H9 (cell line): ENCODE measurements around the gene ADRA2A. TPM values are rescaled to one million over a fixed set of nuclear protein-coding genes. Genes with fewer than 3 reads are reported as not detected.

ENCODE experiments used
- DNase-seq: peaks from one replicate; pipeline ENCODE4 v3.0.0-alpha.2; 2017
- H2AFZ ChIP-seq: one replicate; pipeline ENCODE4 v1.6.1; 2013; ENCODE audit warnings: mild to moderate bottlenecking, low read length, control low read depth, moderate library complexity
- H2AK5ac ChIP-seq: 2 replicates; pipeline ENCODE4 v1.6.1; 2013; ENCODE audit warnings: low read length, control low read depth, mixed read lengths; ENCODE audit not compliant: insufficient read length
- H2BK120ac ChIP-seq: one replicate; pipeline ENCODE4 v1.6.1; 2013; ENCODE audit warnings: low read depth, mild to moderate bottlenecking, low read length, control low read depth, inconsistent platforms; ENCODE audit not compliant: poor library complexity, severe bottlenecking
- H2BK12ac ChIP-seq: 2 replicates; pipeline ENCODE4 v1.6.1; 2013; ENCODE audit warnings: low read length, control low read depth, mixed read lengths, low read depth; ENCODE audit not compliant: insufficient read length
- H2BK15ac ChIP-seq: 2 replicates; pipeline ENCODE4 v1.6.1; 2013; ENCODE audit warnings: low read depth, low read length, control low read depth
- H2BK20ac ChIP-seq: one replicate; pipeline ENCODE4 v1.6.1; 2013; ENCODE audit warnings: low read depth, mild to moderate bottlenecking, low read length, control low read depth, inconsistent platforms; ENCODE audit not compliant: poor library complexity, severe bottlenecking
- H2BK5ac ChIP-seq: 2 replicates; pipeline ENCODE4 v1.6.1; 2013; ENCODE audit warnings: low read length, control low read depth, mixed read lengths; ENCODE audit not compliant: insufficient read length
- H3K14ac ChIP-seq: 2 replicates; pipeline ENCODE4 v1.6.1; 2013; ENCODE audit warnings: low read length, control low read depth; ENCODE audit not compliant: insufficient read depth
- H3K18ac ChIP-seq: 2 replicates; pipeline ENCODE4 v1.6.1; 2013; ENCODE audit warnings: low read depth, mild to moderate bottlenecking, mixed read lengths, low read length, control low read depth; ENCODE audit not compliant: insufficient read length
- H3K23ac ChIP-seq: 2 replicates; pipeline ENCODE4 v1.6.1; 2013; ENCODE audit warnings: low read length, control low read depth, mixed read lengths, low read depth; ENCODE audit not compliant: insufficient read length
- H3K23me2 ChIP-seq: 2 replicates; pipeline ENCODE4 v1.6.1; 2013; ENCODE audit warnings: low read depth, mild to moderate bottlenecking, mixed read lengths, low read length, control low read depth; ENCODE audit not compliant: insufficient read length, poor library complexity, severe bottlenecking
- H3K27ac ChIP-seq: 2 replicates; pipeline ENCODE4 v1.5.1; 2013; ENCODE audit warnings: low read length, control low read depth, mixed read lengths, low read depth; ENCODE audit not compliant: insufficient read length
- H3K27me3 ChIP-seq: 2 replicates; pipeline ENCODE4 v1.6.1; 2013; ENCODE audit warnings: low read length, control low read depth, inconsistent platforms; ENCODE audit not compliant: insufficient read depth
- H3K4ac ChIP-seq: 2 replicates; pipeline ENCODE4 v1.6.1; 2013; ENCODE audit warnings: low read depth, mild to moderate bottlenecking, control low read depth, inconsistent platforms, low read length, moderate library complexity
- H3K4me1 ChIP-seq: 2 replicates; pipeline ENCODE4 v1.6.1; 2013; ENCODE audit warnings: low read length, control low read depth, inconsistent platforms; ENCODE audit not compliant: insufficient read depth
- H3K4me2 ChIP-seq: 2 replicates; pipeline ENCODE4 v1.6.1; 2013; ENCODE audit warnings: low read length, control low read depth, mixed read lengths; ENCODE audit not compliant: insufficient read length, insufficient read depth
- H3K56ac ChIP-seq: 2 replicates; pipeline ENCODE4 v1.6.1; 2013; ENCODE audit warnings: low read depth, mild to moderate bottlenecking, mixed read lengths, low read length, control low read depth; ENCODE audit not compliant: insufficient read length
- H3K79me1 ChIP-seq: 2 replicates; pipeline ENCODE4 v1.6.1; 2013; ENCODE audit warnings: low read depth, mild to moderate bottlenecking, moderate library complexity, low read length, control low read depth, inconsistent platforms; ENCODE audit not compliant: insufficient read depth, poor library complexity, severe bottlenecking
- H3K79me2 ChIP-seq: 2 replicates; pipeline ENCODE4 v1.6.1; 2013; ENCODE audit warnings: low read length, control low read depth, inconsistent platforms; ENCODE audit not compliant: insufficient read depth
- H3K9ac ChIP-seq: 2 replicates; pipeline ENCODE4 v1.6.1; 2013; ENCODE audit warnings: low read length, control low read depth, mixed read lengths; ENCODE audit not compliant: insufficient read length; ENCODE audit errors: extremely low read depth
- H3K9me3 ChIP-seq: one replicate; pipeline ENCODE4 v1.6.1; 2013; ENCODE audit warnings: low read depth, low read length, inconsistent platforms; ENCODE audit not compliant: control insufficient read depth
- H3T11ph ChIP-seq: one replicate; pipeline ENCODE4 v1.6.1; 2013; ENCODE audit warnings: mild to moderate bottlenecking, low read length, control low read depth, inconsistent platforms
- H4K20me1 ChIP-seq: one replicate; pipeline ENCODE4 v1.6.1; 2013; ENCODE audit not compliant: control insufficient read depth, insufficient read length, insufficient read depth
- H4K5ac ChIP-seq: 2 replicates; pipeline ENCODE4 v1.6.1; 2013; ENCODE audit warnings: low read depth, mild to moderate bottlenecking, mixed read lengths, low read length, control low read depth; ENCODE audit not compliant: insufficient read length
- H4K8ac ChIP-seq: replicated peaks from 2 replicates; pipeline ENCODE4 v1.6.1; 2013; ENCODE audit warnings: low read length, control low read depth, mixed read lengths, low read depth; ENCODE audit not compliant: insufficient read length
- H4K91ac ChIP-seq: 2 replicates; pipeline ENCODE4 v1.6.1; 2013; ENCODE audit warnings: low read depth, mild to moderate bottlenecking, moderate library complexity, mixed read lengths, low read length, control low read depth; ENCODE audit not compliant: insufficient read length
- H3K27ac Mint-ChIP-seq, 3 experiments: 2 replicates in 2 of 3; 3 replicates in 1 of 3; pipeline ENCODE4 v1.8.0; 2020 to 2021; ENCODE audit warnings: mixed read lengths in 3 of 3, mild to moderate bottlenecking in 1 of 3, moderate library complexity in 1 of 3
- H3K27me3 Mint-ChIP-seq: 2 replicates; pipeline ENCODE4 v1.8.0; 2021; ENCODE audit warnings: low read depth, mild to moderate bottlenecking, moderate library complexity, mixed read lengths
- H3K36me3 Mint-ChIP-seq, 3 experiments: 2 replicates in 2 of 3; 3 replicates in 1 of 3; pipeline ENCODE4 v1.8.0; 2020 to 2021; ENCODE audit warnings: low read depth in 3 of 3, mixed read lengths in 3 of 3; ENCODE audit not compliant: insufficient read depth in 1 of 3
- H3K4me1 Mint-ChIP-seq, 2 experiments: 2 replicates each; pipeline ENCODE4 v1.8.0; 2020; ENCODE audit warnings: mixed read lengths in 2 of 2
- H3K4me3 Mint-ChIP-seq, 2 experiments: 2 replicates in 1 of 2; 3 replicates in 1 of 2; pipeline ENCODE4 v1.8.0; 2020 to 2021; ENCODE audit warnings: mild to moderate bottlenecking in 2 of 2, mixed read lengths in 2 of 2, moderate library complexity in 1 of 2
- H3K9me3 Mint-ChIP-seq, 2 experiments: 2 replicates in 1 of 2; 3 replicates in 1 of 2; pipeline ENCODE4 v1.8.0; 2020; ENCODE audit warnings: mild to moderate bottlenecking in 2 of 2, mixed read lengths in 2 of 2, moderate library complexity in 1 of 2
- CTCF ChIP-seq: fragments of 200-600 bp; sonication (generic); conservative IDR thresholded peaks from 3 replicates; pipeline ENCODE4 v1.8.0; 2021; ENCODE audit warnings: antibody characterized with exemption, mild to moderate bottlenecking
- WGBS: extraction: QIAGEN DNeasy Blood & Tissue Kit; methylation state at CpG from one replicate; pipeline ENCODE4 v1.1.7; 2013; ENCODE audit warnings: missing lambda C conversion rate, low lambda C conversion rate, mixed read lengths; ENCODE audit not compliant: insufficient read length; ENCODE audit errors: extremely low coverage; 5-methylcytosine and 5-hydroxymethylcytosine counted together
- total RNA-seq: library from RNA; stranded (reverse); gene quantifications from 2 replicates; pipeline ENCODE4 v1.2.1, GENCODE V29; 2021

ADRA2A gene
- total RNA-seq, 1 experiment from 2014 or later = 1.4 TPM

- no peaks in the 10 kb centered on the region; a peak in 1 of 5 replicates for H3K9me3 Mint-ChIP-seq
- WGBS = no CpG with 5 or more reads among the region's 8 CpGs
Measured at GRCh38 chr10:111109501-111110242, 32.8 kb downstream of the ADRA2A start.

More at GRCh38 chr10:111109501-111110242, 32.8 kb downstream of the ADRA2A start:
- Histone ChIP-seq H3K56ac (no peak overlapping the region), H2BK20ac (no peak overlapping the region), H2BK5ac (no peak overlapping the region), H4K5ac (no peak overlapping the region), H3K79me1 (no peaks in the 10 kb centered on the region), H2BK12ac (no peak overlapping the region), H3K9me3 (no peaks in the 10 kb centered on the region), H3K23ac (no peak overlapping the region), H3K4me1 (no peaks in the 10 kb centered on the region), H3K18ac (no peak overlapping the region), H3K4ac (no peak overlapping the region), H3T11ph (no peak overlapping the region), H2BK120ac (no peak overlapping the region), H3K4me2 (no peak overlapping the region), H3K79me2 (no peaks in the 10 kb centered on the region), H4K91ac (no peak overlapping the region), H3K9ac (no peak overlapping the region), H2AK5ac (no peak overlapping the region), H2AFZ (no peak overlapping the region), H3K14ac (no peak overlapping the region), H3K23me2 (no peaks in the 10 kb centered on the region), H3K27me3 (no peaks in the 10 kb centered on the region), H4K20me1 (no peaks in the 10 kb centered on the region), H2BK15ac (no peak overlapping the region), H4K8ac (no peak overlapping the region), H3K27ac (no peak overlapping the region)
- no peak overlapping the region for H3K27ac Mint-ChIP-seq
- H3K36me3 Mint-ChIP-seq = no peaks in the 10 kb centered on the region; a peak in 1 of 7 replicates
- peaks cover 3 to 5% of the 10 kb centered on the region in 2 experiments for H3K4me1 Mint-ChIP-seq
- no peak for TF ChIP-seq CTCF
- H3K27me3 Mint-ChIP-seq = peaks cover 9% of the 10 kb centered on the region
- no peak overlapping the region for H3K4me3 Mint-ChIP-seq
- DNase-seq = no peak
